Uterus (tissue), 4 donors: ENCODE data around the gene SESN3. TPM values are rescaled to one million over a fixed set of nuclear protein-coding genes. Genes with fewer than 3 reads are reported as not detected.

ENCODE experiments used
- DNase-seq, 2 donors: peaks; one replicate each; pipeline ENCODE4 v3.0.0-alpha.2; 2019 to 2020
- H3K27ac ChIP-seq, 2 donors: fragments of 200-600 bp; sonication (generic); 1 replicate in 1 of 2; 2 replicates in 1 of 2; pipeline ENCODE4 v1.5.1; 2016 to 2018
- H3K27me3 ChIP-seq, 2 donors: fragments of 200-600 bp; sonication (generic); one replicate each; pipeline ENCODE4 v1.5.1; 2018 to 2019; ENCODE audit warnings: control low read depth in 1 of 2
- H3K36me3 ChIP-seq, 2 donors: fragments of 200-600 bp; sonication (generic); one replicate each; pipeline ENCODE4 v1.5.1; 2019; ENCODE audit warnings: control low read depth in 1 of 2
- H3K4me1 ChIP-seq, 2 donors: fragments of 200-600 bp; sonication (generic); one replicate each; pipeline ENCODE4 v1.5.1; 2018 to 2019; ENCODE audit warnings: control low read depth in 1 of 2
- H3K4me3 ChIP-seq, 2 donors: fragments of 200-600 bp; sonication (generic); 1 replicate in 1 of 2; 2 replicates in 1 of 2; pipeline ENCODE4 v1.5.1; 2018 to 2019; ENCODE audit warnings: mild to moderate bottlenecking in 1 of 2
- H3K9me3 ChIP-seq, 2 donors: fragments of 200-600 bp; sonication (generic); one replicate each; pipeline ENCODE4 v1.5.1; 2019; ENCODE audit warnings: control low read depth in 1 of 2
- CTCF ChIP-seq, 4 experiments: fragments of 200-600 bp in 2 of 4; fragments of 450-650 bp in 2 of 4; sonication (generic) in 2 of 4; IDR thresholded peaks; one replicate each; pipeline ENCODE4 v1.5.1; 2016 to 2019; ENCODE audit warnings: antibody characterized with exemption in 4 of 4, mild to moderate bottlenecking in 2 of 4, moderate library complexity in 1 of 4
- POLR2A ChIP-seq, 2 donors: fragments of 450-650 bp; IDR thresholded peaks; one replicate each; pipeline ENCODE4 v1.6.1; 2016; ENCODE audit warnings: antibody characterized with exemption in 2 of 2, mild to moderate bottlenecking in 1 of 2, moderate library complexity in 1 of 2
- intact Hi-C: fragments of 100-400 bp; cut with DNase I; formaldehyde crosslinking; loops from one replicate; pipeline ENCODE4 v1.15.1; 2023; ENCODE audit warnings: low total_unique reads
- total RNA-seq, 4 donors: library from RNA; depleted of rRNA in 3 of 4; stranded (reverse); fragments of >200 nt in 3 of 4; gene quantifications; one replicate each; pipeline versions ENCODE4 v1.1.0 to v1.2.4, GENCODE V29; 2014 to 2023
- donor health status: DM: yes; HTN: yes; CAD: no.

Gene SESN3
- total RNA-seq, 4 donors from 2014 or later, result 19.7 to 188 (median 39.3) TPM

DNA sequence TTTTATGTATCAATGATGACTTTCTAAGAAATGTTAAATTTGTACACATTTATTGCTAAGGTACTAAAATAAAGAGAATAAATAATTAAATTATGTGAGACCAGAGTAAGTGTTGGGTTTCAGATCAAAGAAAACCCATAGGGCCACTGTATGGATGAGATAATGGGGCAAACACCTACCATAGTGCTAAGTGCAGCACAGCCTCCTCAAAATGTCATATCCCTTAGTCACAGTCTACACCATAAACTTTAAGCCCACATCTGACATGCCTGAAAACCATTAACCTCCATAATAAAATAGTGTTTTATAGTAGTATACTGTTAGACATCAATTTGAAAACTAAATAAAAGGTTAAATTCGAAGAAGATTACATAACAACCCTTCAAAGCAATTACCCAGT is 37.5 kb downstream of the SESN3 start:
- Histone ChIP-seq H3K4me1 (no peaks in the 10 kb centered on the region), H3K27me3 (no peaks in the 10 kb centered on the region), H3K27ac (no peak overlapping the region), H3K9me3 (no peaks in the 10 kb centered on the region), H3K36me3 (no peaks in the 10 kb centered on the region), H3K4me3 (no peak overlapping the region)
- DNase-seq, result no peak
- intact Hi-C loops, result no loop called here
- TF ChIP-seq POLR2A (IDR thresholded peaks at IDR 0.05) (no peak), CTCF (IDR thresholded peaks at IDR 0.05) (no peak)

- intact Hi-C loops, result no loop called here
- H3K27ac ChIP-seq, result no peak overlapping the region
- no peak for DNase-seq
- H3K27me3 ChIP-seq, result no peaks in the 10 kb centered on the region
- no peaks in the 10 kb centered on the region for H3K36me3 ChIP-seq
- H3K4me3 ChIP-seq, result no peak overlapping the region
- TF ChIP-seq POLR2A (IDR thresholded peaks at IDR 0.05) (no peak), CTCF (IDR thresholded peaks at IDR 0.05) (no peak)
- H3K4me1 ChIP-seq, result no peaks in the 10 kb centered on the region
- no peaks in the 10 kb centered on the region for H3K9me3 ChIP-seq
These were observed 38.3 kb downstream of the SESN3 start for GRCh38 chr11:95192717-95193116.

GRCh38 chr11:95187723-95188122 is 43.3 kb downstream of the SESN3 start:
- no peak for TF ChIP-seq CTCF (IDR thresholded peaks at IDR 0.05)
- no peak for TF ChIP-seq POLR2A (IDR thresholded peaks at IDR 0.05)

GRCh38 chr11:95182397-95182796 is 48.6 kb downstream of the SESN3 start:
- H3K9me3 ChIP-seq, result no peaks in the 10 kb centered on the region
- no peak for DNase-seq
- no peaks in the 10 kb centered on the region for H3K4me1 ChIP-seq
- H3K27me3 ChIP-seq, result no peaks in the 10 kb centered on the region
- TF ChIP-seq CTCF (IDR thresholded peaks at IDR 0.05) (no peak), POLR2A (IDR thresholded peaks at IDR 0.05) (no peak)
- no peaks in the 10 kb centered on the region for H3K36me3 ChIP-seq
- no peak overlapping the region for H3K4me3 ChIP-seq
- H3K27ac ChIP-seq, result no peak overlapping the region
- intact Hi-C loops, result no loop called here

More at GRCh38 chr11:95187723-95188122, 43.3 kb downstream of the SESN3 start:
- no peak for DNase-seq
- H3K9me3 ChIP-seq, result no peaks in the 10 kb centered on the region
- no peaks in the 10 kb centered on the region for H3K4me1 ChIP-seq
- no peaks in the 10 kb centered on the region for H3K27me3 ChIP-seq
- intact Hi-C loops, result no loop called here
- no peak overlapping the region for H3K4me3 ChIP-seq
- no peaks in the 10 kb centered on the region for H3K36me3 ChIP-seq
- H3K27ac ChIP-seq, result no peak overlapping the region

GRCh38 chr11:95175818-95176380 is 55.1 kb downstream of the SESN3 start:
- H3K4me3 ChIP-seq, result no peak overlapping the region
- intact Hi-C loops, result no loop called here
- no peaks in the 10 kb centered on the region for H3K4me1 ChIP-seq
- TF ChIP-seq POLR2A (IDR thresholded peaks at IDR 0.05) (no peak), CTCF (IDR thresholded peaks at IDR 0.05) (no peak)
- no peak for DNase-seq
- no peaks in the 10 kb centered on the region for H3K36me3 ChIP-seq
- H3K9me3 ChIP-seq, result no peaks in the 10 kb centered on the region
- H3K27ac ChIP-seq, result no peak overlapping the region
- no peaks in the 10 kb centered on the region for H3K27me3 ChIP-seq
